ENCODE measurements around the gene TMIE. TPM values are rescaled to one million over a fixed set of nuclear protein-coding genes. Genes with fewer than 3 reads are reported as not detected.

TMIE gene
- total and polyA plus RNA-seq, 4 donors: 0.32 to 0.71 (median 0.57) TPM

- 89 to 91% methylated on average over 6 of the region's 6 CpGs for WGBS, 2 donors
- Histone ChIP-seq H3K27me3 (ENCODE audit: control insufficient read depth in 3 of 3, insufficient read depth in 3 of 3, low read length in 2 of 3) (no peaks in the 10 kb centered on the region), H3K9me3 (ENCODE audit: control insufficient read depth in 4 of 4, insufficient read depth in 3 of 4, low read length in 3 of 4) (no peaks in the 10 kb centered on the region), H3K9ac (ENCODE audit: insufficient read depth in 1 of 2, low read length in 2 of 2) (no peak overlapping the region), H3K4me3 (no peak overlapping the region), H3K4me1 (ENCODE audit: control insufficient read depth in 5 of 5, insufficient read depth in 5 of 5, low read length in 5 of 5) (peaks cover 0 to 7% (median 0%) of the 10 kb centered on the region in 5 donors), H3K36me3 (ENCODE audit: control insufficient read depth in 4 of 4, insufficient read depth in 4 of 4, low read length in 4 of 4) (no peaks in the 10 kb centered on the region), H3K27ac (ENCODE audit: low read depth in 1 of 2, low read length in 1 of 2) (no peak overlapping the region)
- ATAC-seq (ENCODE audit: insufficient read depth, low FRiP score): no peak
- no peak for DNase-seq
- TF ChIP-seq CTCF (IDR thresholded peaks at IDR 0.05; ENCODE audit: control extremely low read depth, extremely low read depth): no peak
These were observed 8.5 kb downstream of the TMIE start for GRCh38 chr3:46709721-46710120.

- WGBS, 2 donors: 88 to 89% methylated on average over 7 of the region's 7 CpGs
- no peak for DNase-seq
These were observed 9.0 kb downstream of the TMIE start for GRCh38 chr3:46710229-46710628.

GRCh38 chr3:46710671-46711295, 9.6 kb downstream of the TMIE start:
- H3K4me3 ChIP-seq: no peak overlapping the region
- 94 to 95% methylated on average over 6 of the region's 6 CpGs for WGBS, 2 donors
- TF ChIP-seq CTCF (IDR thresholded peaks at IDR 0.05; ENCODE audit: control extremely low read depth, extremely low read depth): no peak
- H3K27me3 ChIP-seq (ENCODE audit: control insufficient read depth in 3 of 3, insufficient read depth in 3 of 3, low read length in 2 of 3): no peaks in the 10 kb centered on the region
- H3K9ac ChIP-seq (ENCODE audit: insufficient read depth in 1 of 2, low read length in 2 of 2): no peak overlapping the region
- H3K9me3 ChIP-seq (ENCODE audit: control insufficient read depth in 4 of 4, insufficient read depth in 3 of 4, low read length in 3 of 4): no peaks in the 10 kb centered on the region
- ATAC-seq (ENCODE audit: insufficient read depth, low FRiP score) (no peak), DNase-seq (no peak)
- H3K36me3 ChIP-seq (ENCODE audit: control insufficient read depth in 4 of 4, insufficient read depth in 4 of 4, low read length in 4 of 4): no peaks in the 10 kb centered on the region
- H3K4me1 ChIP-seq (ENCODE audit: control insufficient read depth in 5 of 5, insufficient read depth in 5 of 5, low read length in 5 of 5): peaks cover 0 to 7% (median 0%) of the 10 kb centered on the region in 5 donors
- H3K27ac ChIP-seq (ENCODE audit: low read depth in 1 of 2, low read length in 1 of 2): no peak overlapping the region

More at GRCh38 chr3:46710229-46710628, 9.0 kb downstream of the TMIE start:
- Histone ChIP-seq H3K9me3 (ENCODE audit: control insufficient read depth in 4 of 4, insufficient read depth in 3 of 4, low read length in 3 of 4) (no peaks in the 10 kb centered on the region), H3K36me3 (ENCODE audit: control insufficient read depth in 4 of 4, insufficient read depth in 4 of 4, low read length in 4 of 4) (no peaks in the 10 kb centered on the region), H3K4me3 (no peak overlapping the region), H3K9ac (ENCODE audit: insufficient read depth in 1 of 2, low read length in 2 of 2) (no peak overlapping the region), H3K27me3 (ENCODE audit: control insufficient read depth in 3 of 3, insufficient read depth in 3 of 3, low read length in 2 of 3) (no peaks in the 10 kb centered on the region), H3K27ac (ENCODE audit: low read depth in 1 of 2, low read length in 1 of 2) (no peak overlapping the region), H3K4me1 (ENCODE audit: control insufficient read depth in 5 of 5, insufficient read depth in 5 of 5, low read length in 5 of 5) (peaks cover 0 to 7% (median 0%) of the 10 kb centered on the region in 5 donors)
- TF ChIP-seq CTCF (IDR thresholded peaks at IDR 0.05; ENCODE audit: control extremely low read depth, extremely low read depth): no peak
- ATAC-seq (ENCODE audit: insufficient read depth, low FRiP score): no peak

GRCh38 chr3:46711305-46711704, 10.1 kb downstream of the TMIE start:
- no peak overlapping the region for H3K9ac ChIP-seq (ENCODE audit: insufficient read depth in 1 of 2, low read length in 2 of 2)
- TF ChIP-seq CTCF (IDR thresholded peaks at IDR 0.05; ENCODE audit: control extremely low read depth, extremely low read depth): no peak
- ATAC-seq (ENCODE audit: insufficient read depth, low FRiP score) (no peak), DNase-seq (no peak)
- H3K27me3 ChIP-seq (ENCODE audit: control insufficient read depth in 3 of 3, insufficient read depth in 3 of 3, low read length in 2 of 3): no peaks in the 10 kb centered on the region
- peaks cover 0 to 6% (median 0%) of the 10 kb centered on the region in 5 donors for H3K4me1 ChIP-seq (ENCODE audit: control insufficient read depth in 5 of 5, insufficient read depth in 5 of 5, low read length in 5 of 5)
- H3K36me3 ChIP-seq (ENCODE audit: control insufficient read depth in 4 of 4, insufficient read depth in 4 of 4, low read length in 4 of 4): no peaks in the 10 kb centered on the region
- no peak overlapping the region for H3K27ac ChIP-seq (ENCODE audit: low read depth in 1 of 2, low read length in 1 of 2)
- H3K4me3 ChIP-seq: no peak overlapping the region
- WGBS, 2 donors: 94 to 96% methylated on average over 2 of the region's 2 CpGs
- no peaks in the 10 kb centered on the region for H3K9me3 ChIP-seq (ENCODE audit: control insufficient read depth in 4 of 4, insufficient read depth in 3 of 4, low read length in 3 of 4)
